Activated CD4-positive, alpha-beta memory T cell treated with anti-CD3 and anti-CD28 coated beads, Interleukin-2, amount 10 ng/mL, durations not matched to agents 7 days and 5 days (primary cell): ENCODE measurements around the gene DGKZ. TPM values are rescaled to one million over a fixed set of nuclear protein-coding genes. Genes with fewer than 3 reads are reported as not detected.
A peak's percentile ranks its signal among the peaks of the same experiment; 100 is the strongest.

Experiments
- CTCF ChIA-PET: fragments of 350-600 bp; sonication (Branson Sonifier 250); formaldehyde crosslinking; loops from one replicate; lab custom pipeline; 2021; ENCODE audit warnings: antibody characterized with exemption, inconsistent platforms; lab: Charles Lee
- POLR2A ChIA-PET: fragments of 350-600 bp; sonication (Branson Sonifier 250); formaldehyde crosslinking; loops from one replicate; lab custom pipeline; 2021; ENCODE audit warnings: antibody characterized with exemption; lab: Charles Lee
- DNase-seq: peaks from one replicate; pipeline ENCODE4 v3.0.0-alpha.2; 2020
- H3K27ac Mint-ChIP-seq: one replicate; pipeline ENCODE4 v1.8.0; 2021; ENCODE audit warnings: mild to moderate bottlenecking, mixed read lengths
- H3K27me3 Mint-ChIP-seq: one replicate; pipeline ENCODE4 v1.8.0; 2021; ENCODE audit warnings: mixed read lengths
- H3K36me3 Mint-ChIP-seq: one replicate; pipeline ENCODE4 v1.8.0; 2021; ENCODE audit warnings: low read depth, mixed read lengths
- H3K4me1 Mint-ChIP-seq: one replicate; pipeline ENCODE4 v1.8.0; 2021; ENCODE audit warnings: mixed read lengths
- H3K4me3 Mint-ChIP-seq: one replicate; pipeline ENCODE4 v1.8.0; 2021; ENCODE audit warnings: mild to moderate bottlenecking, mixed read lengths
- H3K9me3 Mint-ChIP-seq: one replicate; pipeline ENCODE4 v1.8.0; 2021; ENCODE audit warnings: mixed read lengths
- total RNA-seq, 2 experiments: library from RNA; stranded (reverse); gene quantifications; one replicate each; pipeline ENCODE4 v1.2.3, GENCODE V29; 2021

The DGKZ gene
- total RNA-seq, 2 experiments from 2014 or later: 141 to 143 TPM

GRCh38 chr11:46388619-46389449, 41.6 kb downstream of the DGKZ start:
- Mint-ChIP-seq H3K4me3 (no peak overlapping the region), H3K27me3 (peaks cover 67% of the 10 kb centered on the region), H3K36me3 (no peaks in the 10 kb centered on the region), H3K4me1 (peaks cover 39% of the 10 kb centered on the region), H3K27ac (no peak overlapping the region), H3K9me3 (no peaks in the 10 kb centered on the region)
- POLR2A ChIA-PET: interaction anchor here (1.1 to 1.4 kb wide), 3 partner anchors 36 to 229 kb away, joined by 3 read pairs; partner anchors contain the start of genes ATG13 and HARBI1
- CTCF ChIA-PET: interaction anchor here (0.7 to 2.2 kb wide), 14 partner anchors 11 to 282 kb away, joined by 3 to 13 read pairs (median 3); partner anchors contain the start of genes ATG13 and HARBI1
- no peak for DNase-seq

DNA sequence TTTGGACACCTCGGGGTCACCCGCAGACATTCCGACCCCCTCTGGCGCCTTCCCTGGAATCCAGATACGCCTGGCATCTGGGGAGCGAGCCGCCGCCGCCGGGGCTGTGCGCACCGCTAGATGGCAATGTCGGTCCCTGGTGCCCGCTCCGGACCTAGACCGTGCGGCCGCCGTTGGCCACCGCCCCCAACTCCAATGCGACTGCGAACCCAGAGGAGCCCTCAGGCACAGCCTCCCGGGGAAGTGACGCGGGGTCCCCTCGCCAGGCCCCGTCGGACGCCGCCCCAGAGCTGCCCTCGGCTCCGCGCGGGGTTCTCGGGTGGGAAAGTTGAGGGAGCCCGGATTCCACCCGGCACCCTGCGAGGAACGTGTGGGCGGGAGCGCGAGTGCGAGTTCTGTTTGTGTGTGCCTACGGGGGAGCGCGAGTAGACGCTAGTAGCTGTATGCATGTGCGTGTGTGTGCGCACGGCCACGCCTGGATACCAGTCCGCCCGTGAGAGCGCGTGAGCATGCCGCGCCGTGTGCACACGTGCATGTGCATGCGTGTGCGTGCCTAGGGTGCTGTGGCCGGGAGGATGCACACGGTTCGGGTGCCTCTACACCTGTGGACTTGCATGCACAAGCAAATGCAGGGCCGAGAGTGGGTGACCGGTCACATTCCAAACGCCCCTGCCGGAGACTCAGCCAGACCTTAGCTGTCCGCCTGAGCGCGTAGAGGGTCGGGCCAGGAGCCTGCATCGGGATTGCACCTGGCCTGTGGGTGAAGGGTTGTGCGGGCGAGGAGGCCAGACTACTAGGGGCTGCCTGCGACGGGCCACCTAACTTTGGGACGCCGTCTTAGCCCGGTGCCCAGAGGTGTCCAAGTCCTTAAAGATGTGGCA, 42.4 kb downstream of the DGKZ start:
- peaks cover 38% of the 10 kb centered on the region for H3K4me1 Mint-ChIP-seq
- POLR2A ChIA-PET: interaction anchor here (1.4 kb wide), 1 partner anchor 37 kb away, joined by 3 read pairs; no protein-coding TSS in a partner anchor
- H3K4me3 Mint-ChIP-seq: peak overlapping the region; percentile 30
- peak; percentile 62 for DNase-seq
- no peak overlapping the region for H3K27ac Mint-ChIP-seq
- no peaks in the 10 kb centered on the region for H3K36me3 Mint-ChIP-seq
- no peaks in the 10 kb centered on the region for H3K9me3 Mint-ChIP-seq
- CTCF ChIA-PET: interaction anchor here (0.6 to 2.1 kb wide), 11 partner anchors 10 to 281 kb away, joined by 3 to 13 read pairs (median 3); partner anchors contain the start of genes ATG13 and HARBI1
- peaks cover 65% of the 10 kb centered on the region for H3K27me3 Mint-ChIP-seq

- CTCF ChIA-PET: interaction anchor here (0.7 to 2.1 kb wide), 6 partner anchors 9 to 227 kb away, joined by 3 to 13 read pairs (median 6); partner anchors contain the start of genes ATG13 and HARBI1
- DNase-seq: peak; percentile 18
- Mint-ChIP-seq H3K27ac (no peak overlapping the region), H3K9me3 (no peaks in the 10 kb centered on the region), H3K4me1 (peaks cover 38% of the 10 kb centered on the region), H3K36me3 (no peaks in the 10 kb centered on the region), H3K27me3 (peaks cover 62% of the 10 kb centered on the region), H3K4me3 (no peak overlapping the region)
- POLR2A ChIA-PET: interaction anchor here (1.8 kb wide), 1 partner anchor 42 kb away, joined by 5 read pairs; no protein-coding TSS in a partner anchor
Observed at GRCh38 chr11:46390331-46391171, 43.3 kb downstream of the DGKZ start.

DNA sequence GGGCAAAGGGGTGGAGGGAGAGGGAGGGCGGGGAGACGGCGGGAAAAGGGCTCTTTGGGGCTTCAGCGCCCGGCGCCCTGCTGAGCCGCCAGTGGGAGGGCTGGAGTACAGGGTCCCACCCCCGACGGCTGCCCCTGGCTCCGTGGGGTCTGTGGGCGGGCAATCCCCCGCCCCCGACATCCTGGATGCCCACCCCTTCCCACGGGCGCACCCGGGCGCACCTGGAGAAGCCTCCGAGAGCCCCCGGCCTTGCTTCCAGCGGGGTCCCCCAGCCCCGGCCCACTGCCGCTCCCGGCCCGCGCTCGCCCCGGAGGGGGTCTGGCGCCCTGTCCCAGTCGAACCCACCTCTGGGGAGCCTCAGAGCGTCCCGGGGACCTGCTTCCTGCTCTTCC, 43.9 kb downstream of the DGKZ start:
- POLR2A ChIA-PET: interaction anchor here (1.8 kb wide), 1 partner anchor 42 kb away, joined by 5 read pairs; no protein-coding TSS in a partner anchor
- CTCF ChIA-PET: interaction anchor here (1.5 kb wide), 1 partner anchor 131 kb away, joined by 3 read pairs; no protein-coding TSS in a partner anchor
- no peak overlapping the region for H3K4me3 Mint-ChIP-seq
- peaks cover 38% of the 10 kb centered on the region for H3K4me1 Mint-ChIP-seq
- H3K27ac Mint-ChIP-seq: no peak overlapping the region
- H3K36me3 Mint-ChIP-seq: no peaks in the 10 kb centered on the region
- H3K27me3 Mint-ChIP-seq: peaks cover 56% of the 10 kb centered on the region
- no peaks in the 10 kb centered on the region for H3K9me3 Mint-ChIP-seq
- DNase-seq: no peak

DNA sequence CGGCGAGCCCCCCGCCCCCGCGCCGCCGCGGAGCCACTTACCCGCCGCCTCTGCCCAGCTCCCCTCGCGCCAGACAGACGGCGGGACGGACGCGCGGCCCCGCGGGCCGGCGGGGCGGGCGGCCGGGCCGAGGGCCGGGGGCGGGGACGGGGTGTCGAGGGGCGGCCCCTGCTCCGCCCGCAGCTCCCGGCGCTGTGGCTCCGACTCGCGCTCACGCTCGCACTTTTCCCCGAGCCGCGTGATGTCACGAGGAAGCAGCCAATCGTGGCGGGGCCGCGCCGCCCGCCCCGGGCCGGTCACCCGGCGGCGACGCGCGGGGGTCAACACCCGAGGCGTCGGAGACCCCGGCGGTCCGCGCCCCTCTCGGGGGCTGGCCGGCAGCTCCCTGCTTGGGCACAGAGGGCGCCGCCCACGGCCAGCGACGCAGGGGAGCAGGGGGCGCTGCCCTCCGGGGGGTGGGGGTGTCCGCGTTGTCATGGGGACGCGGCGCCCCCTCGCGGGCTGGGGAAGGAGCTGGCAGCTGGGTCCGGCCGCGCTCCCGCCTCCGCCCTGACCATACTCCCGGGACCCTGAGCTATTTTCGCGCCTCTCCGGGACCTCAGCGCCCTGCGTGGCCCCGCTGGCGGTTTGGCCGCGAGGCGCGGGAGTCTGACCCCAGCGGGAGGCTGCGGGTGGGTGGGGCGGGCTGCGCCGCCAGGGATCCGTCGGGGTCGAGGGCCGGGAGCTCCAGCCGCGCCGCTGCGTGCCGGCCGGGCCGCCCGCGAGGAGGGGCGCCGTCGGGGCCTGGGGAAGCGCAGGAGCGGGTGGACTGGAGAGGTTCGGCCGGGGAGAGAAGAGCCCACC, 44.5 kb downstream of the DGKZ start, which contains the start of gene CHRM4:
Gene CHRM4 (minus strand): TSS at position 199 of the 843 bp plus-strand sequence. CDS start 5,219 bp downstream, outside the sequence.
- Mint-ChIP-seq H3K4me3 (peak within 1 kb of the TSS; percentile 51), H3K36me3 (no peaks in the 10 kb centered on the region), H3K27me3 (peaks cover 50% of the 10 kb centered on the region), H3K4me1 (peaks cover 38% of the 10 kb centered on the region), H3K9me3 (no peaks in the 10 kb centered on the region), H3K27ac (no peak within 1 kb of the TSS)
- peak; percentile 27 for DNase-seq
- ChIA-PET CTCF (interaction anchor here (0.6 to 1.5 kb wide), 7 partner anchors 8 to 139 kb away, joined by 3 to 4 read pairs (median 3); no protein-coding TSS in a partner anchor), POLR2A (interaction anchor here (1.8 kb wide), 1 partner anchor 43 kb away, joined by 5 read pairs; no protein-coding TSS in a partner anchor)

GRCh38 chr11:46392421-46393230, 45.4 kb downstream of the DGKZ start:
- H3K4me3 Mint-ChIP-seq: peak overlapping the region; percentile 51
- H3K36me3 Mint-ChIP-seq: no peaks in the 10 kb centered on the region
- ChIA-PET POLR2A (interaction anchor here (0.9 kb wide), 1 partner anchor 59 kb away, joined by 3 read pairs; no protein-coding TSS in a partner anchor), CTCF (interaction anchor here (0.6 to 1.5 kb wide), 7 partner anchors 9 to 138 kb away, joined by 3 to 4 read pairs (median 3); no protein-coding TSS in a partner anchor)
- no peaks in the 10 kb centered on the region for H3K9me3 Mint-ChIP-seq
- peaks cover 43% of the 10 kb centered on the region for H3K27me3 Mint-ChIP-seq
- peak; percentile 83 for DNase-seq
- no peak overlapping the region for H3K27ac Mint-ChIP-seq
- peaks cover 34% of the 10 kb centered on the region for H3K4me1 Mint-ChIP-seq

DNA sequence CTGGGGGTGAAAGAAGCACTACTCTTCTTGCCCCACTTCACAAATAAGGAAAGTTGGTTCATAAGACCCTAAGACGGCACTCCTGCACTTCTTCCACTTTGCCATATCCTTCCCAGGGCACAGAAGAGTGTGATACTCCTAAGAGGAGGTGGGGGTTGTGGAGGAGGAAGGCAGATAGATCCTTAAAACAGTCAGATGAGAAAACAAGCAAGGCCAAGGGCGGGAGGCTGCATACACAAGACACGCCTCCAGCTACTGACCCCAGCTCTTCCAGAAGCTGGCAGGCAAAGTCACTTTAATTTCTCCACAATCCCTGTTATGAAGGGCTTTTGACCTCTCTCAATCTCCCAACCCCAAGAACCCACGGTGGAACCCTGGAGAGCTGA, 46.0 kb downstream of the DGKZ start:
- POLR2A ChIA-PET: interaction anchor here (0.9 kb wide), 1 partner anchor 58 kb away, joined by 3 read pairs; no protein-coding TSS in a partner anchor
- Mint-ChIP-seq H3K27me3 (peaks cover 39% of the 10 kb centered on the region), H3K9me3 (no peaks in the 10 kb centered on the region), H3K27ac (no peak overlapping the region), H3K4me1 (peaks cover 30% of the 10 kb centered on the region), H3K4me3 (peak overlapping the region; percentile 51), H3K36me3 (no peaks in the 10 kb centered on the region)
- no peak for DNase-seq
- CTCF ChIA-PET: interaction anchor here (1.0 kb wide), 1 partner anchor 10 kb away, joined by 3 read pairs; no protein-coding TSS in a partner anchor

DNA sequence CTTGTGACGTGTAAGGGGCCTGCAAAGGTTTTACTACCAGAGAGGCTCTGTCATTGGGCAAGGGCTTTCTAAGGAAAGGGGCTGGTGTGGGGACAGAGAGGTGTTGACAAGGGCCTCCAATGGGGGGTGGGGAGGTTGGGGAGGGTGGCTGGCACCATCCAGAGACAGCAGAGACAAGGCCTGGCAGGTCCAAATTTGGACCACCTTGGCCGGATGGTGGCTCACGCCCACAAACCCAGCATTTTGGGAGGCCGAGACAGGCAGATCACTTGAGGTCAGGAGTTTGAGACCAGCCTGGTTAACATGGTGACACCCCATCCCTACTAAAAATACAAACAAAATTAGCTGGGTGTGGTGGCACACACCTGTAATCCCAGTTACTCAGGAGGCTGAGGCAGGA, 46.5 kb downstream of the DGKZ start:
- no peaks in the 10 kb centered on the region for H3K9me3 Mint-ChIP-seq
- no peaks in the 10 kb centered on the region for H3K36me3 Mint-ChIP-seq
- peaks cover 26% of the 10 kb centered on the region for H3K4me1 Mint-ChIP-seq
- POLR2A ChIA-PET: no interaction called here
- H3K27me3 Mint-ChIP-seq: peaks cover 34% of the 10 kb centered on the region
- H3K27ac Mint-ChIP-seq: no peak overlapping the region
- DNase-seq: no peak
- H3K4me3 Mint-ChIP-seq: no peak overlapping the region
- CTCF ChIA-PET: no interaction called here

DNA sequence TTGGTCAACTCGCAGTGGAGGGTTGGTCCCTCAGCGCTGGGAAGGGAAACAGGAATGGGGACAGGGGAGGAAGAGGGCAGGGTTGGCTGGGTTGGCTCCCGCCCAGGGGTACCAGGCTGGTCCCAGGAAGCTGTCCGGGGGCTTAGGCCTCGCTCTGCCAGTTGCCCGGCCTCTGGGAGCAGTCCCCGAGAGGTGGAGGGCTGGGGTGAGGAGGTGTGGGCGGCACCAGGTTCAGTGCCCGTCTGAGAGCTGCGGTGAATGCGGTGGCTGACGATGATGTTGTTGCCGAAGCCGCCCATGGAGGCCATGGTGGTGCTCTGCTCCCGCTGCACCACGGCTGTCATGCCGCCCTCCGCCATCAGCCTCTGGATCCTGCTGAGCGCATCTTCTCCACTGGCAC, 50.3 kb downstream of the DGKZ start:
- ChIA-PET CTCF (no interaction called here), POLR2A (no interaction called here)
- DNase-seq: no peak
- H3K27ac Mint-ChIP-seq: no peak overlapping the region
- H3K4me3 Mint-ChIP-seq: no peak overlapping the region
- H3K4me1 Mint-ChIP-seq: peaks cover 10% of the 10 kb centered on the region
- H3K36me3 Mint-ChIP-seq: no peaks in the 10 kb centered on the region
- H3K27me3 Mint-ChIP-seq: peaks cover 12% of the 10 kb centered on the region
- H3K9me3 Mint-ChIP-seq: no peaks in the 10 kb centered on the region
